SK-N-SH (cell line): ENCODE measurements around the gene DNAJB8. TPM values are rescaled to one million over a fixed set of nuclear protein-coding genes. Genes with fewer than 3 reads are reported as not detected.

Experiments used
- CTCF ChIA-PET: fragments of 300-600, 350-600 bp; formaldehyde crosslinking; extraction: SDS; loops from one replicate; lab custom pipeline; 2021; lab: Yijun Ruan, JAX
- POLR2A ChIA-PET: fragments of 350-600 bp; sonication (Branson Sonifier 250); formaldehyde crosslinking; extraction: SDS; loops from one replicate; lab custom pipeline; 2020; ENCODE audit warnings: antibody characterized with exemption, inconsistent platforms; lab: Yijun Ruan, JAX
- DNase-seq: peaks from one replicate; pipeline ENCODE4 v3.0.0; 2012
- H2AFZ ChIP-seq: fragments of 200-600 bp; sonication (generic); 2 replicates; pipeline ENCODE4 v1.8.1; 2016; ENCODE audit warnings: antibody characterized with exemption, mild to moderate bottlenecking, low read depth
- H3F3A ChIP-seq: fragments of 200-600 bp; sonication (generic); replicated peaks from 2 replicates; pipeline ENCODE3; 2016; ENCODE audit warnings: antibody characterized with exemption, mild to moderate bottlenecking; ENCODE audit not compliant: insufficient read depth
- H3K27ac ChIP-seq, 2 experiments: fragments of 200-500 bp in 1 of 2; fragments of 200-600 bp in 1 of 2; sonication (Bioruptor generic) in 1 of 2; sonication (generic), shearing (Covaris generic) in 1 of 2; 2 replicates each; pipeline versions ENCODE4 v1.5.1 to v1.6.1; 2014 to 2016; ENCODE audit warnings: low read depth in 2 of 2, inconsistent platforms in 1 of 2, low read length in 1 of 2, mild to moderate bottlenecking in 1 of 2, mixed read lengths in 1 of 2
- H3K27me3 ChIP-seq: fragments of 200-600 bp; sonication (generic), shearing (Covaris generic); 2 replicates; pipeline ENCODE4 v1.6.1; 2016; ENCODE audit warnings: mixed run types; ENCODE audit not compliant: insufficient read depth
- H3K36me3 ChIP-seq, 2 experiments: fragments of 200-500 bp in 1 of 2; fragments of 200-600 bp in 1 of 2; sonication (Bioruptor generic) in 1 of 2; sonication (generic) in 1 of 2; replicated peaks in 1 of 2; 2 replicates each; pipeline versions ENCODE3 to v1.5.1; 2014 to 2016; ENCODE audit warnings: low read length in 1 of 2, mild to moderate bottlenecking in 1 of 2; ENCODE audit not compliant: insufficient read depth in 2 of 2, control insufficient read depth in 1 of 2
- H3K4me1 ChIP-seq, 2 experiments: fragments of 200-500 bp in 1 of 2; fragments of 200-600 bp in 1 of 2; sonication (Bioruptor generic) in 1 of 2; sonication (generic), shearing (Covaris generic) in 1 of 2; 2 replicates each; pipeline versions ENCODE4 v1.5.1 to v1.6.1; 2014 to 2016; ENCODE audit warnings: low read depth in 1 of 2, low read length in 1 of 2, mixed run types in 1 of 2; ENCODE audit not compliant: insufficient read depth in 2 of 2, control insufficient read depth in 1 of 2
- H3K4me2 ChIP-seq: fragments of 200-600 bp; sonication (generic), shearing (Covaris generic); 2 replicates; pipeline ENCODE4 v1.6.1; 2017; ENCODE audit warnings: mixed run types
- H3K4me3 ChIP-seq, 2 experiments: fragments of 200-500 bp in 1 of 2; fragments of 200-600 bp in 1 of 2; sonication (Bioruptor generic) in 1 of 2; sonication (generic), shearing (Covaris generic) in 1 of 2; 2 replicates each; pipeline versions ENCODE4 v1.5.1 to v1.8.1; 2014 to 2016; ENCODE audit warnings: low read depth in 2 of 2, inconsistent platforms in 1 of 2, low read length in 1 of 2, mild to moderate bottlenecking in 1 of 2, mixed read lengths in 1 of 2, moderate library complexity in 1 of 2
- H3K79me2 ChIP-seq: fragments of 200-600 bp; sonication (generic); 2 replicates; pipeline ENCODE4 v1.8.1; 2017; ENCODE audit warnings: mild to moderate bottlenecking; ENCODE audit not compliant: insufficient read depth
- H3K9ac ChIP-seq: fragments of 200-600 bp; sonication (generic); 2 replicates; pipeline ENCODE4 v1.6.1; 2017; ENCODE audit warnings: mixed run types
- H3K9me2 ChIP-seq: fragments of 200-600 bp; sonication (generic); 2 replicates; pipeline ENCODE4 v1.6.1; 2017; ENCODE audit warnings: mixed run types
- H3K9me3 ChIP-seq: fragments of 200-600 bp; sonication (generic); 2 replicates; pipeline ENCODE4 v1.6.1; 2017; ENCODE audit warnings: mixed run types, mild to moderate bottlenecking, moderate library complexity
- H4K20me1 ChIP-seq: fragments of 200-600 bp; sonication (generic); 2 replicates; pipeline ENCODE4 v1.6.1; 2017; ENCODE audit warnings: mild to moderate bottlenecking, mixed run types; ENCODE audit not compliant: insufficient read depth
- CHD2 ChIP-seq: fragments of 150-350 bp; IDR thresholded peaks from 2 replicates; pipeline ENCODE4 v1.6.1; 2018; ENCODE audit warnings: low read length; ENCODE audit not compliant: partially characterized antibody
- CTCF ChIP-seq: fragments of 200-600 bp; sonication (generic); IDR thresholded peaks from 2 replicates; pipeline ENCODE4 v1.6.1; 2017; ENCODE audit warnings: antibody characterized with exemption, mild to moderate bottlenecking, moderate library complexity
- FOSL2 ChIP-seq: IDR thresholded peaks from 2 replicates; pipeline ENCODE4 v1.4.0; 2012; ENCODE audit warnings: low read depth, mild to moderate bottlenecking, moderate library complexity, borderline replicate concordance
- FOXM1 ChIP-seq: IDR thresholded peaks from 2 replicates; pipeline ENCODE4 v1.4.0; 2012; ENCODE audit warnings: low read depth, mild to moderate bottlenecking
- GABPA ChIP-seq: IDR thresholded peaks from 2 replicates; pipeline ENCODE4 v1.4.0; 2012; ENCODE audit warnings: low read depth, mild to moderate bottlenecking
- MEF2A ChIP-seq: IDR thresholded peaks from 2 replicates; pipeline ENCODE4 v1.4.0; 2012; ENCODE audit warnings: low read depth, borderline replicate concordance
- RCOR1 ChIP-seq: fragments of 150-350 bp; IDR thresholded peaks from 2 replicates; pipeline ENCODE4 v1.6.1; 2017; ENCODE audit warnings: antibody characterized with exemption, low read length
- REST ChIP-seq: IDR thresholded peaks from 2 replicates; pipeline ENCODE4 v1.6.1; 2012; ENCODE audit warnings: mild to moderate bottlenecking, low read depth, low read length, moderate library complexity
- RFX5 ChIP-seq: IDR thresholded peaks from 2 replicates; pipeline ENCODE4 v1.6.1; 2012; ENCODE audit warnings: mild to moderate bottlenecking, improper control_type of control experiment, low read length
- SIN3A ChIP-seq: IDR thresholded peaks from 2 replicates; pipeline ENCODE4 v1.6.1; 2012; ENCODE audit warnings: low read depth, mild to moderate bottlenecking, low read length, moderate library complexity, borderline replicate concordance
- TAF1 ChIP-seq: IDR thresholded peaks from 2 replicates; pipeline ENCODE4 v1.6.1; 2012; ENCODE audit warnings: low read depth, mild to moderate bottlenecking, low read length, moderate library complexity, borderline replicate concordance
- TEAD4 ChIP-seq: IDR thresholded peaks from 2 replicates; pipeline ENCODE4 v1.4.0; 2012; ENCODE audit warnings: mild to moderate bottlenecking, borderline replicate concordance; ENCODE audit not compliant: insufficient read depth
- WGBS: methylation state at CpG from one replicate; pipeline ENCODE4 v1.1.6; 2017; ENCODE audit warnings: low lambda C conversion rate; 5-methylcytosine and 5-hydroxymethylcytosine counted together
- polyA plus RNA-seq, 3 experiments: library from polyadenylated mRNA; depleted of rRNA; stranded (reverse); fragments of >200 nt; gene quantifications; 2 replicates each; pipeline ENCODE4 v1.2.3, GENCODE V29; 2012

DNAJB8 gene
- polyA plus RNA-seq, 1 of the 3 experiments (the other 2 are of a cell fraction), result not detected

GRCh38 chr3:128462341-128462910 is 4.3 kb downstream of the DNAJB8 start:
- Histone ChIP-seq H2AFZ (no peak overlapping the region), H3K4me1 (peaks cover 0 to 60% of the 10 kb centered on the region in 2 experiments; a peak in 1 of 4 replicates), H3K9me2 (no peaks in the 10 kb centered on the region), H3F3A (no peaks in the 10 kb centered on the region), H3K79me2 (no peaks in the 10 kb centered on the region), H3K4me3 (no peak overlapping the region), H3K4me2 (no peak overlapping the region), H3K27ac (peak overlapping the region in 1 of 2 experiments; percentile 1; a peak in 1 of 4 replicates), H3K9me3 (no peaks in the 10 kb centered on the region), H4K20me1 (no peaks in the 10 kb centered on the region), H3K9ac (no peak overlapping the region), H3K36me3 (no peaks in the 10 kb centered on the region), H3K27me3 (peaks cover 5% of the 10 kb centered on the region; the same call in 1 of the 2 replicates)
- ChIA-PET POLR2A (interaction anchor here (0.6 to 3.8 kb wide), 6 partner anchors 13 to 52 kb away, joined by 3 to 16 read pairs (median 4); no protein-coding TSS in a partner anchor), CTCF (interaction anchor here (0.7 to 4.9 kb wide), 7 partner anchors 13 to 224 kb away, joined by 3 to 29 read pairs (median 3); no protein-coding TSS in a partner anchor)
- 86% methylated on average over 23 of the region's 23 CpGs for WGBS
- TF ChIP-seq CTCF (no peak), RCOR1 (no peak), TAF1 (no peak), TEAD4 (no peak), GABPA (no peak), SIN3A (no peak), FOXM1 (no peak), CHD2 (no peak), REST (no peak), MEF2A (no peak), FOSL2 (no peak), RFX5 (no peak)
- DNase-seq, result no peak
